Activated T-helper 17 cell treated with anti-CD3 and anti-CD28 coated beads, Interleukin-2, amount 50 U/mL, for 72 hours (primary cell): ENCODE data around the gene E2F4. TPM values are rescaled to one million over a fixed set of nuclear protein-coding genes. Genes with fewer than 3 reads are reported as not detected.

Source experiments
- ATAC-seq: fragments of 150-1000 bp; cut with Tn5 transposase; replicated peaks from 2 replicates; pipeline ENCODE4 v1.10.0; 2021; ENCODE audit warnings: mild to moderate bottlenecking, moderate library complexity
- H3K27ac Mint-ChIP-seq: one replicate; pipeline ENCODE4 v1.8.0; 2022; ENCODE audit warnings: mixed read lengths
- H3K27me3 Mint-ChIP-seq: one replicate; pipeline ENCODE4 v1.8.0; 2022; ENCODE audit warnings: mixed read lengths
- H3K36me3 Mint-ChIP-seq: one replicate; pipeline ENCODE4 v1.8.0; 2022; ENCODE audit warnings: low read depth, mild to moderate bottlenecking, mixed read lengths
- H3K4me1 Mint-ChIP-seq: one replicate; pipeline ENCODE4 v1.8.0; 2022; ENCODE audit warnings: mixed read lengths
- H3K4me3 Mint-ChIP-seq: one replicate; pipeline ENCODE4 v1.8.0; 2022; ENCODE audit warnings: mild to moderate bottlenecking, mixed read lengths
- H3K9me3 Mint-ChIP-seq: one replicate; pipeline ENCODE4 v1.8.0; 2022; ENCODE audit warnings: mixed read lengths
- total RNA-seq, 2 donors: library from RNA; stranded (reverse); gene quantifications; one replicate each; pipeline ENCODE4 v1.2.3, GENCODE V29; 2022

Gene E2F4
- total RNA-seq, 2 donors from 2014 or later: 90.0 to 141 TPM

DNA sequence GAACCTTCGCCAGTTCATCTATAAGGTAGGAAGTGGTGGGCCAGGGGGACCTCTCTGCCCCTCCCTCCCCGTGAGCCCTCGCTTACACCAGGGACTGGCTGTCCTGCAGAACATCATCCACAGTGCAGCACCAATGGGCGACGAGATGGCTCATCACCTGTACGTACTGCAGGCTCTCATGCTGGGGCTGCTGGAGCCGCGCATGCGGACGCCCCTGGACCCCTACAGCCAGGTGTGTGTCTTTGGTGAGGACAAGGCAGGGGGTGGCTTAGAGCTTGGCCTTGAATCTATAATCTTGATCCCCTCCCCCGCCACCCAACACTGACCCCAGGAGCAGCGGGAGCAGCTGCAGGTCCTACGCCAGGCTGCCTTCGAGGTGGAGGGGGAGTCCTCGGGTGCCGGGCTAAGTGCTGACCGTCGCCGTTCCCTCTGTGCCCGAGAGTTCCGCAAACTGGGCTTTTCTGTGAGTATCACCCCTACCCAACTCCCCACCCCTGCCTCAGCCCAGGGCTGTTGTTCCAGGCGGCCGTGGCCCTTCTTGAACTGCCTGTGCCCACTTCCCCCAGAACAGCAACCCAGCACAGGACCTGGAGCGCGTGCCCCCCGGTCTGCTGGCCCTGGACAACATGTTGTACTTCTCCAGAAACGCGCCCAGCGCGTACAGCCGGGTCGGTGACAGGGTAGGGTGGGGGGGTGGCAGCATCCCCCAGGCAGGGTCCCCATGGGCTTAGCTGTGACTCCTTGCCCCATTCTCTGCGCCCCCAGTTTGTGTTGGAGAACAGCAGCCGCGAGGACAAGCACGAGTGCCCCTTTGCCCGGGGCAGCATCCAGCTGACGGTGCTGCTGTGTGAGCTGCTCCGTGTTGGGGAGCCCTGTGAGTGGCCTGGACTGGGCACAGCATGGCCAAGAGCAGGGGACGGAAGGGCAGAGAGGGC lies 9.7 kb downstream of the E2F4 start:
- no peak overlapping the region for H3K27ac Mint-ChIP-seq
- peaks cover 49% of the 10 kb centered on the region for H3K36me3 Mint-ChIP-seq
- no peaks in the 10 kb centered on the region for H3K27me3 Mint-ChIP-seq
- H3K4me1 Mint-ChIP-seq: peaks cover 8% of the 10 kb centered on the region
- no peak for ATAC-seq
- no peaks in the 10 kb centered on the region for H3K9me3 Mint-ChIP-seq
- no peak overlapping the region for H3K4me3 Mint-ChIP-seq

GRCh38 chr16:67202426-67202825 lies 10.5 kb downstream of the E2F4 start:
- ATAC-seq: no peak
- H3K4me3 Mint-ChIP-seq: no peak overlapping the region
- H3K4me1 Mint-ChIP-seq: peaks cover 5% of the 10 kb centered on the region
- peaks cover 42% of the 10 kb centered on the region for H3K36me3 Mint-ChIP-seq
- no peak overlapping the region for H3K27ac Mint-ChIP-seq
- H3K9me3 Mint-ChIP-seq: no peaks in the 10 kb centered on the region
- H3K27me3 Mint-ChIP-seq: no peaks in the 10 kb centered on the region

- H3K4me3 Mint-ChIP-seq: no peak overlapping the region
- peaks cover 5% of the 10 kb centered on the region for H3K4me1 Mint-ChIP-seq
- ATAC-seq: no peak
- H3K27ac Mint-ChIP-seq: no peak overlapping the region
- no peaks in the 10 kb centered on the region for H3K9me3 Mint-ChIP-seq
- H3K27me3 Mint-ChIP-seq: no peaks in the 10 kb centered on the region
- H3K36me3 Mint-ChIP-seq: peaks cover 37% of the 10 kb centered on the region
Observed at GRCh38 chr16:67202956-67203493, 11.1 kb downstream of the E2F4 start.

GRCh38 chr16:67204076-67204475 lies 12.1 kb downstream of the E2F4 start:
- H3K4me3 Mint-ChIP-seq: no peak overlapping the region
- no peak overlapping the region for H3K27ac Mint-ChIP-seq
- H3K27me3 Mint-ChIP-seq: no peaks in the 10 kb centered on the region
- H3K9me3 Mint-ChIP-seq: no peaks in the 10 kb centered on the region
- peaks cover 30% of the 10 kb centered on the region for H3K36me3 Mint-ChIP-seq
- H3K4me1 Mint-ChIP-seq: peaks cover 5% of the 10 kb centered on the region
- ATAC-seq: no peak

- Mint-ChIP-seq H3K27ac (peak overlapping the region; percentile 60), H3K36me3 (peaks cover 12% of the 10 kb centered on the region), H3K9me3 (no peaks in the 10 kb centered on the region), H3K4me1 (peaks cover 5% of the 10 kb centered on the region), H3K27me3 (no peaks in the 10 kb centered on the region), H3K4me3 (no peak overlapping the region)
- ATAC-seq: no peak
Observed at GRCh38 chr16:67206129-67206837, 14.3 kb downstream of the E2F4 start.

DNA sequence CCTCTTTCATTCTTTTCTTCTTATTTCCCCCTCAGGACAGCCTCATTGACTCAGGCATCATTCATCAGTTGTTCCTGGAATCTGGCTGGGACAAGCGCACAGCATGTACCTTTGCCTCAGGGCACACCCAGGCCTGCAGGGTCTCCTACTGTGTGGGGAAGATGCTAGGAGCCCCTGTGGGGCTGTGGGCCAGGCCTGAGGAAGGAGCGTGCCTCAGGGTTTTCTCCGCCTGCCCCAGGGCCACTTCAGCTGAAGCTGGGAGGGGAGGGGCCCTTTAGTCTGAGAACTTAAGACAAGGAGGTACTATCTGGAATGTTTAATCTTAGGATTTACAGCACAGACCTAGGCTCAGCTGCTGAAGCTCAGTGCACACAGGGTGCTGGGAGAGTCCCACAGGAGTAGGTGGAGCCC lies 14.9 kb downstream of the E2F4 start:
- H3K27me3 Mint-ChIP-seq: no peaks in the 10 kb centered on the region
- peaks cover 9% of the 10 kb centered on the region for H3K36me3 Mint-ChIP-seq
- no peak for ATAC-seq
- H3K27ac Mint-ChIP-seq: peak overlapping the region; percentile 60
- H3K4me3 Mint-ChIP-seq: no peak overlapping the region
- H3K9me3 Mint-ChIP-seq: no peaks in the 10 kb centered on the region
- H3K4me1 Mint-ChIP-seq: peaks cover 5% of the 10 kb centered on the region

DNA sequence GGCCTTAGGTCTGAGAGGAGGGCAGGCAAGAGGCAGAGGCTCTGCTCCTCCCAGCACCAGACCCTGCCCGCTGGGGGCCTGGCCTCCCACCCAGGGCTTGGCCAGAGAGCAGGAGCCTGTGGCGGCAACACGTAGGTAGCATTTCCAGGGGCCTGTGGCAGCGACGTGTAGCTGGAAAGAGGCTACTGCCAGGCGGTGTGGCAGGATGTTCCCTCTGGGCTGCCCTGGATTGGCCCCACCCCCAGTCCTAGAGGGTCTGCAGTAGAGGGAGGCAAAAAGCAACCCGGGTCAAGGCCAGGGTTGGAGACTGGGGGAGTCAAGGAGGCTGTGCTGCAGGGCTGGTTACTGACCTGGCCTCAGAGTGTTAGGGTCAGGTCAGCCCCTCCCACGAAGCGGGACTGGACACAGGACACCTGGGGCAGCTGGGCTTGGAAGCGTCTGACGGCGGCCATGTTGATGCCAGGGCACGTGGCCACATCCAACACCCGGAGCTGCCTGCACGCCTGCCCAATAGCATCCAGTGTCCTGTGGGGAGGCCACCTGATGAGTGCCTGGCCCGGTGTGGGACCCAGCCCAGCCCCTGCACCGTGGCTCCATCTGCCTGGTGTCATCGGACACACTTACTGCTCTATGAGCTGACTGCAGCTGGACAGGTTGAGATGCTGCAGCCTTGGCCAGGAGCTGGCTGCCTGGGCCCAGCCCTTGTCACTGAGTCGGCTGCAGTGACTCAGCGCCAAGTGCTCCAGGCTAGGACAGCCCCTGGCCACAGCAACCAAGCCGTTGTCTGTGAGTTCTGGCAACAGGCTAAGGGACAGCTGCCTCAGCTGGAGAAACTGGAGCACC lies 15.5 kb downstream of the E2F4 start:
- H3K36me3 Mint-ChIP-seq: peaks cover 4% of the 10 kb centered on the region
- no peaks in the 10 kb centered on the region for H3K9me3 Mint-ChIP-seq
- H3K4me3 Mint-ChIP-seq: no peak overlapping the region
- no peaks in the 10 kb centered on the region for H3K27me3 Mint-ChIP-seq
- no peak overlapping the region for H3K27ac Mint-ChIP-seq
- peak; percentile 43 for ATAC-seq
- peaks cover 5% of the 10 kb centered on the region for H3K4me1 Mint-ChIP-seq

DNA sequence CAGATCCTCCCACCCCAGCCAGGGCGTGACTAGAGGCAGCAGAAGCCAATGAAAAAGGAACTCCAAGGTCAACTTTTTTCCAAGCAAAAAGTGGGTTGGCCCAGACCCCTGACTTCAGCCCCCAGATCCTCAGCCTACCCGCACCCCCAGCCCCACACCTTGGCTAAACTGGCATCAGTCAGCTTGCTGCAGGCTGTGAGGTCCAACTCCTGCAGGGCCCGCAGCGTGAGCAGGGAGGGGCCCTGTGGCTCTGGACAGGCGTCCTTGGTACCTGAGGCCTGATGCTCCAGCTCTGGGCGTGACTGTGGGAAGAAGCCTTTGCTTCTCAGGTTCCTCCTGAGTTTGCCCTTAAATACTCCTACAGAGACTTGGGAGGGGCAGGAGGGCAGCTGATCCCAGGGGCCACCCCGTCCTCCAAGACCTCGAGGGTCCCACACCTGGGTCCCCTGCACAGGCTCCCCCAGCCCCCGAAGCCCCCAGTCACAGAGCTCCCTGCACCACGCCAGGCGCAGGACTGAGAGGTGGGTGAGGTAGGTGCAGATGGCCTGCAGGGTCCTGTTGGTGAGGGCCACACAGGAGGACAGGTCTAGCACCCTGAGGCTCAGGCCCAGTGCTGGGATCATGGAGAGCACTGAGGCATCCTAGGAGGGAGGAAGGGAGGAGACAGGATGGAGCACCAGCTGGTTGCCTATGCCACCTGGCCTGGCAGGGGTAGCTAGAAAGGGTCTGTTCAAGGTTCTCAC lies 16.4 kb downstream of the E2F4 start:
- H3K4me3 Mint-ChIP-seq: no peak overlapping the region
- H3K36me3 Mint-ChIP-seq: no peaks in the 10 kb centered on the region
- H3K4me1 Mint-ChIP-seq: peaks cover 5% of the 10 kb centered on the region
- no peak for ATAC-seq
- no peaks in the 10 kb centered on the region for H3K27me3 Mint-ChIP-seq
- H3K9me3 Mint-ChIP-seq: no peaks in the 10 kb centered on the region
- no peak overlapping the region for H3K27ac Mint-ChIP-seq

DNA sequence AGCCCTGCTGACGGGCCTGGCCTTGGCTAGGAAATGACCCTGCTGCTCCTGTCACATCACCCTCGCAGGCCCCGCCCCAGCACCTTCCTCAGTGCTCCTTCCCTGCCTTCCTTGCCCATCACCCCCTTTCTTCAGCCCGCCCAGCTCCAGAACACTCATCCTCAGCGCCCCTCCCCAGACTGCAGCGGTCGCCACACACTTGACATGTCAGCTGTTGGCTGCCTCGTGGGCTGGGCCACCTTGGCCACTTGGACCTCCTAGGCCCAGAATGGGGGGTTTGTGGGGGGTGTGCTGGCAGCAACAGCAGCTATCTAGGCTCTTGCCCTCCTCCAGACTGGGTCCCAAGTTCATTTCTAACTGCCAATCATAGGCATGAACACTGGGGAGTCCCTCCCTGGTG lies 17.6 kb downstream of the E2F4 start:
- no peak for ATAC-seq
- Mint-ChIP-seq H3K27me3 (no peaks in the 10 kb centered on the region), H3K27ac (peak overlapping the region; percentile 36), H3K4me1 (peaks cover 5% of the 10 kb centered on the region), H3K9me3 (no peaks in the 10 kb centered on the region), H3K4me3 (no peak overlapping the region), H3K36me3 (no peaks in the 10 kb centered on the region)

GRCh38 chr16:67210069-67210937 lies 18.3 kb downstream of the E2F4 start:
- Mint-ChIP-seq H3K27ac (no peak overlapping the region), H3K27me3 (no peaks in the 10 kb centered on the region), H3K4me1 (peaks cover 5% of the 10 kb centered on the region), H3K36me3 (no peaks in the 10 kb centered on the region), H3K9me3 (no peaks in the 10 kb centered on the region), H3K4me3 (no peak overlapping the region)
- ATAC-seq: no peak

- Mint-ChIP-seq H3K9me3 (no peaks in the 10 kb centered on the region), H3K36me3 (no peaks in the 10 kb centered on the region), H3K27ac (no peak overlapping the region), H3K4me3 (no peak overlapping the region), H3K27me3 (no peaks in the 10 kb centered on the region), H3K4me1 (peaks cover 3% of the 10 kb centered on the region)
- ATAC-seq: no peak
Observed at GRCh38 chr16:67211674-67212073, 19.7 kb downstream of the E2F4 start.

GRCh38 chr16:67212766-67213165 lies 20.8 kb downstream of the E2F4 start:
- Mint-ChIP-seq H3K36me3 (no peaks in the 10 kb centered on the region), H3K27me3 (no peaks in the 10 kb centered on the region), H3K4me3 (no peak overlapping the region), H3K27ac (no peak overlapping the region), H3K9me3 (no peaks in the 10 kb centered on the region), H3K4me1 (peaks cover 8% of the 10 kb centered on the region)
- no peak for ATAC-seq
